Inflammatory macrophage treated with lipopolysaccharide for 1 hour (primary cell): ENCODE data around the gene OR52H1.

Experiments used
- DNase-seq, 2 donors: peaks; one replicate each; pipeline ENCODE4 v3.0.0-alpha.2; 2020 to 2022

OR52H1 gene

GRCh38 chr11:5531053-5531831 is 17.1 kb downstream of the OR52H1 start:
- no peak for DNase-seq

GRCh38 chr11:5528495-5528894 is 19.8 kb downstream of the OR52H1 start:
- no peak for DNase-seq

GRCh38 chr11:5527716-5528115 is 20.6 kb downstream of the OR52H1 start:
- DNase-seq: no peak

GRCh38 chr11:5524756-5525155 is 23.6 kb downstream of the OR52H1 start:
- DNase-seq: no peak

- no peak for DNase-seq
Measured at GRCh38 chr11:5522308-5522707, 26.0 kb downstream of the OR52H1 start.

- no peak for DNase-seq
Measured at GRCh38 chr11:5521540-5521939, 26.8 kb downstream of the OR52H1 start.

GRCh38 chr11:5516599-5516998 is 31.7 kb downstream of the OR52H1 start, which contains the start of gene UBQLNL:
TSS of gene UBQLNL (minus strand) at chr11:5516699. CDS start at chr11:5516441, 258 bp downstream.
- DNase-seq: no peak

- DNase-seq: no peak
Measured at GRCh38 chr11:5514841-5515240, 33.5 kb downstream of the OR52H1 start.

- DNase-seq: no peak
Measured at GRCh38 chr11:5509803-5510202, 38.5 kb downstream of the OR52H1 start, which contains the start of gene UBQLN3. TSS of gene UBQLN3 (minus strand) at chr11:5509957. CDS start at chr11:5509558, 399 bp downstream.

GRCh38 chr11:5508605-5509004 is 39.7 kb downstream of the OR52H1 start:
- DNase-seq: no peak

- DNase-seq: no peak
Measured at GRCh38 chr11:5507933-5508305, 40.4 kb downstream of the OR52H1 start.

- no peak for DNase-seq
Measured at GRCh38 chr11:5507177-5507932, 41.0 kb downstream of the OR52H1 start.

- DNase-seq: no peak
Measured at GRCh38 chr11:5505363-5506048, 42.8 kb downstream of the OR52H1 start.

GRCh38 chr11:5504403-5504921 is 43.9 kb downstream of the OR52H1 start:
- no peak for DNase-seq

GRCh38 chr11:5500393-5500801 is 47.9 kb downstream of the OR52H1 start:
- peak; percentile 6 to 37 for DNase-seq

- no peak for DNase-seq
Measured at GRCh38 chr11:5499671-5500070, 48.7 kb downstream of the OR52H1 start.
